Stimulated activated CD4-positive, alpha-beta T cell treated with anti-CD3 and anti-CD28 coated beads, Interleukin-15, amount 100 ng/mL, for 48 hours (primary cell): Measurements from ENCODE around the gene COL4A2.
"Not testable (repeated sequence)": the region's sequence is repeated elsewhere in the genome, so short reads cannot be mapped to it uniquely, and the experiment has no call there.

Experiments
- DNase-seq, 2 donors: peaks; one replicate each; pipeline ENCODE4 v3.0.0-alpha.2; 2020; ENCODE audit warnings: low read depth in 2 of 2

Gene COL4A2

GRCh38 chr13:110379905-110380341 is 72.8 kb downstream of the COL4A2 start:
- no peak for DNase-seq

- no peak for DNase-seq
Observed at GRCh38 chr13:110380359-110381028, 73.4 kb downstream of the COL4A2 start.

GRCh38 chr13:110381029-110381360 is 73.9 kb downstream of the COL4A2 start:
- no peak for DNase-seq

- no peak for DNase-seq
Observed at GRCh38 chr13:110382229-110382628, 75.1 kb downstream of the COL4A2 start.

- DNase-seq = no peak
Observed at GRCh38 chr13:110382830-110383229, 75.7 kb downstream of the COL4A2 start.

GRCh38 chr13:110387451-110388107 is 80.5 kb downstream of the COL4A2 start:
- DNase-seq = no peak

- no peak for DNase-seq
Observed at GRCh38 chr13:110388108-110388943, 81.2 kb downstream of the COL4A2 start.

GRCh38 chr13:110390567-110390966 is 83.5 kb downstream of the COL4A2 start:
- DNase-seq = no peak

- DNase-seq = no peak
Observed at GRCh38 chr13:110391273-110391672, 84.2 kb downstream of the COL4A2 start.

- DNase-seq = no peak
Observed at GRCh38 chr13:110392510-110393240, 85.6 kb downstream of the COL4A2 start.

- no peak for DNase-seq
Observed at GRCh38 chr13:110393761-110394160, 86.7 kb downstream of the COL4A2 start.

- DNase-seq = no peak
Observed at GRCh38 chr13:110394371-110394841, 87.3 kb downstream of the COL4A2 start.

GRCh38 chr13:110395616-110396015 is 88.5 kb downstream of the COL4A2 start:
- DNase-seq = not testable (repeated sequence)

- no peak for DNase-seq
Observed at GRCh38 chr13:110396476-110396875, 89.4 kb downstream of the COL4A2 start.

GRCh38 chr13:110396913-110397381 is 89.9 kb downstream of the COL4A2 start:
- no peak for DNase-seq

GRCh38 chr13:110397436-110398115 is 90.5 kb downstream of the COL4A2 start:
- no peak for DNase-seq

- no peak for DNase-seq
Observed at GRCh38 chr13:110398564-110399507, 91.8 kb downstream of the COL4A2 start.

- no peak for DNase-seq
Observed at GRCh38 chr13:110399801-110400200, 92.7 kb downstream of the COL4A2 start.

- DNase-seq = no peak
Observed at GRCh38 chr13:110400786-110401533, 93.9 kb downstream of the COL4A2 start.
